GM18508 (cell line): ENCODE data around the gene POMP.
A peak's percentile ranks its signal among the peaks of the same experiment; 100 is the strongest.
"Not testable (repeated sequence)": the region's sequence is repeated elsewhere in the genome, so short reads cannot be mapped to it uniquely, and the experiment has no call there.

Experiments
- ATAC-seq: cut with Tn5 transposase; IDR thresholded peaks from one replicate; pipeline ENCODE4 v1.9.1; 2021; ENCODE audit warnings: moderate number of reproducible peaks; ENCODE audit not compliant: insufficient read depth, unreplicated experiment

Gene POMP

DNA sequence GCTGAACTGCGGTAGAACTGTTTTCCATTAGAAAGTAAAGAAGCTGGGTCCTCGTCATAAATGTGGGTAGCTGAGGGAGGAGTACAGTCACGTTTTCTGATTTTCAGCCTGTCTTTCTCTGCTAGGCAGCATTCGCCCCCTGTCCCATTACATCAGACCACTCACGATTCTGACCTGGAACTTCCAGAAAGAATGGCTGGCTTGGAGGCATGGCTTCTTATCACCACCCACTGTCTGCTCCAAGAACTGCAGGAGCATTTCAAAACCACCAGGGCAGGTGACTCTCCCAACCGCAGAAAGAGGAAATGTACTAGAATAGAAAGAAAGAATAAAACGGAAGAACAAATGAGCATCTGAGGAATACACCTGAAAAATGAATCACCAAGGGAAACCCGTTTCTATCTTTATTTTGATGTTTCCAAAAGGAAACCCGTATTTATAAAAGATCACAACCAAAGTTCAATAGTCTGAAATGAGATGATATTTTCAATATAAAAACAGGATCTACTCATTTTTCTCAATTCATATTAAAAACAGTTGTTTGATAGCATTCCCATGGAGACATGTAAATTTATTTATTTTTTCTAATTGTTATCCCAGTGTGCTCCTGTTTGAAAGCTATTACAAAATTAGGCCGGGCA is 22.1 kb upstream of the POMP start:
- peak; percentile 37 for ATAC-seq

GRCh38 chr13:28637714-28638355 is 21.1 kb upstream of the POMP start:
- no peak for ATAC-seq

- no peak for ATAC-seq
Observed at GRCh38 chr13:28638756-28639155, 20.2 kb upstream of the POMP start.

DNA sequence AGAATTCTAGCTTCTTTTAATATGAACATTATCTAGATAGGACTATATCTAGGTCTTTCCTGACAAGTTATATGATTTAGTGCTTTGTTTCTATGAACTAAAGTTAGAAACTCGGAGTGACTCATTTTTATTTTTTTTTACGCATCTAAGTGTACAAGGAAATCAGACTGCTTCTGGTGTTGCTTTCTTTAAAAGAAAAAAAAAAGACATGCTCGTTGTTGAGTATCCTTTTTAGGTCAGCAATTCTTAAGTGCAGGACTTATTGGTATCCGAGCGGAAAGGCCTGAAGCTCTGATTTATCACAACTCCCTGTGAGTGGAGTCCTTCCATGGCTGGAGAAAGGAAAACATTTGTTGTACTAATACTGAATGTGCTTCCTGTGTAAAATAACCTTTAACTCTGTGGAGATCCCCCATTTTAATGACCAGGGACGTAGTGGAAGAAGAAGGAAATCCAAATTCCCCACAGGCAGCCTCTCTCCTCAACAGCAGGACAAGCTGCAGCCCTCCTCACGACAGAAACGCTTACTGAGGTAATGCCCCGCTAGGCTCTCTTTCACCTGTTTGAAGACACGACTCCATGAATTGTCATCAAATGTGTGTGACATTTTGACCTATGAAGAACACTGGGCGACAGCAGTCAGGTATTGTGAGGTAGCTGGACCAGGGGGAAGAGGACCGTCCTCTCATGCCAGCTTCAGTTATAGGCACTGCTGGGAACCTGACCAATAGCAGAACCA is 17.9 kb upstream of the POMP start:
- no peak for ATAC-seq

DNA sequence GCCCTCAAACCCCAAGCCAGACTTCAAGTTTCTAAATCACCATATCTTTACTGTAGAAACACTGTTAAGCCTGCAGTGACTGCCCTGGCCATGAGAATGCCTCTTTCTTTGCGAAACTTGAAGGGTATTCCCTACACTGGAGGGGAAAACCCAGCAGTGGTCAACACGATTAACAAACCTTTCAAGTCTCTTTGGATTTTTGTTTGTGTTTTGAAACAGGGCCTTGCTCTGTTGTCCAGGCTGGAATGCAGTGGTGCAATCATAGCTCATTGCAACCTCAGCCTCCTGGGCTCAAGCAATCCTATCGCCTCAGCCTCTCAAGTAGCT is 17.4 kb upstream of the POMP start:
- ATAC-seq: peak; percentile 51

DNA sequence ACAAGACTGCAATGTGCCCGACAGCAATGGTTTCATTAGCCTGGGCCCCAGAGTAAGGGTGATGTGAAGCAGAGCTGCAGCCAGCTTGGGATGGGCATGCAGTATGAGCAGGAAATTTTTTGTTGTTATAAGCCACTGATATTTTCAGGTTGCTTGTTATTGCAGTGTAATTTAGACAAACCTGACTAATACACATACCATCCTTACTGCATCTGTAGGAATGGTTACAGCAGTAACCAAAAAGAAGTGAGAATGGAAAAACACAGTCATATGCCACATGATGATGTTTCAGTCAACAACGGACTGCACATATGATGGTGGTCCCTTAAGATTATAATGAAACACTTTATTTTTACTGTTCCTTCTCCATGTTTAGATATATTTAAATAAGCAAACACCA is 8.6 kb upstream of the POMP start:
- ATAC-seq: no peak

GRCh38 chr13:28651810-28652401 is 7.0 kb upstream of the POMP start:
- ATAC-seq: no peak

GRCh38 chr13:28653111-28653510 is 5.8 kb upstream of the POMP start:
- ATAC-seq: no peak

DNA sequence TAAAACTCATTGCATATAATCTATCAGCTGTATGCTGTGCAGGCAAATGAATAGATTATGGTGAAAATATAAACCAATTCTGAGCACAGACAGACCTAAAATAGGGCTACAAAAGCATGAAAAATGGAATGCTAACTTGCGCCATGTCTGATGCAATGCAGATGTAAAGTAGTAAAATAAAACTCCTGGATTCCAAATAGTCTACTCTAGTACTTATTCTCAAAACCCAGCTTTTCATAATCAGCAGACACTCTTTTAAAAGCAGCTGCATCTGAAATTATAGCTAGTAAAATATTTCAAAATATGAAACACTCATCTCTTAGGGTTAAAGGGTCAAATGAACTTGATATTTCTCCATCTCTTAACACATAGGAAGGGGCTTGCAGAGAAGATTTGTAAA is 4.7 kb upstream of the POMP start:
- ATAC-seq: no peak

- ATAC-seq: no peak
Observed at GRCh38 chr13:28655561-28655960, 3.4 kb upstream of the POMP start.

- no peak for ATAC-seq
Observed at GRCh38 chr13:28657784-28658538, 969 bp upstream of the POMP start.

- ATAC-seq: peak; percentile 6
Observed at GRCh38 chr13:28658539-28658795, 463 bp upstream of the POMP start.

DNA sequence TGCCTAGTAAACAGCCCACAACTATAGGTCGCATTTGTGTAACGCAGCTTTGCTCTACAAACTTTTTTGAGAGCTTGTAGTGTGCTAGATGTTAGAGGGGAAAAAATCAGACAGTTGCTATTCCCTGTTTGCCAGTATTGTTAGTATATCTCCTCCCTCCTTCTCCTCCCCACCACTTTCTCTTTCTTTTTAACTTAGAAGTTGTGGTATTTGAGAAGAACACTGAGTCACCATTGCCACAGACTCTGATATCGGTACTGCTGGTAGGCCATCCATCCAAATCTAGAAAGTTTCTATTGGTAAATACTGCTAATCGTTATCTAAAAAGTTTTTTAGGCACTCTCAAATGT is 666 bp downstream of the POMP start:
- ATAC-seq: peak; percentile 37

DNA sequence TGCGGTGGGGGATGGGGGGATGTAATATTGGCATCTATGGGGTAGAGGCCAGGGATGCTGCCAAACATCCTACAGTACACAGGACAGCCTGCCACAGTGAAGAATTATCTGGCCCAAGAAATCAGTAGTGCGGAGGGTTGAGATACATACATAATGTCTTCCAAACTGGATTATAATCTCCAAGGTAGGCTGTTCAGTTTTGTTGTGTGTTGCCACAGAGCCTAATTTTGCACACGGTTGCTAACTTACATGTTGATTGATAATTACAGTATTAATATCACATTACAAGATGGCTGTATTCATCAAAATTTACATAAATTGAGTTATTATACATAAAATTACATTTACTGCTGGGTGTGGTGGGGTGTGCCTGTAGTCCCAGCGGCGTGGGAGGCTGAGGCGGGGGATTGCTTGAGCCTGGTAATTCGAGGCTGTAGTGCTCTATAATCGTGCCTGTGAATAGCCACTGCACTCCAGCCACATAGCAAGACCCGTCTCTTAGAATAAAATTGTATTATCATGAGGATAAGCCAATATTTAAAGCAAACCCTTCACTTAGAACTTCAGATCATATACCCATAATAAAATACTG is 8.1 kb downstream of the POMP start:
- ATAC-seq: no peak

DNA sequence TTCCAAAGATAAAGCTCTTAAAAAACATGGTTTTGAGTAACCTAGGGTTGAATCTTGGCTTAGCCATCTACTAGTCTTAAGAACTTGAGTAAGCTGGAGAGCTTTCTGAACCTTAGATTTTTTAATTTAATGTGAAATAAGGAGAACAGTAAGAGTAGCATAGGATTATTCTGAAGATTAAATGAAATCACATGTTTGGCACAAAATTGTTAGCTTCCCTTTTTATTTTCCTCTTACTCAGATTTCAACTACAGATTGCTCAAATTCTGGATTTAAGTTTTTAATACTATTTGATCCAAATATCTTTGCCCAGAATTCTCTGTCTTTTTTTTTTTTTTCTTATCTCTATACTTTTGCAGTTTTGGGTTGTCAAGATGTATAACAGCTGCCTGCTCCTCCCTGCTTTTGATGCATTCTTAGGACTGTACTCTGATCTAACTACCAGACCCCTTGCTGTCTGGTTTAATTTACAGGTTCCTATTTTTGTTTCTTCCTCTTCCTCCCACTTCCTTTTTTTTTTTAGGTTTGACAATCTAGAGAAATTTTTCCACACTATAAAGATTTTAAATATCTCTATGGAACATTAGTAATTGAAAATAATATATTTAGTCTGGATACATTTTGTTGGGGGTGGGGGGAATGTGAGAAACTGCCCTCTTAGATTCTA is 12.3 kb downstream of the POMP start:
- ATAC-seq: no peak

DNA sequence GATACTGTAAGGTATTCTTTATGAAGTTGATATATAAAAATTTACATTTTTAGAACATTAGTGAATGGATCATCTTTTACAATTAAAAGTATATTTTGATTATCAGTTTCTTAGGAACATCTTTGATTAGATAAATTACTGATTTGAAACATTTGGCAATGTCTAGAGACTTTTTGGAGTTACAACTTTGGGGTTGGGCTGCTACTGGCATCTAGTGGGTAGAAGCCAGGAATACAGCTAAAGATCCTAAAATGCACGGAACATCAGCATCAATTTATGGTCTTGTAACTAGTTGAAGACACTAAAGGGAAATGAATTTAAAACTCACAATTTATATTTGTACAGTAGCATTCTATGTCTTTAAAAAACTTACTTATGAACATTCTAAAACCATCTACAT is 19.9 kb downstream of the POMP start:
- no peak for ATAC-seq

DNA sequence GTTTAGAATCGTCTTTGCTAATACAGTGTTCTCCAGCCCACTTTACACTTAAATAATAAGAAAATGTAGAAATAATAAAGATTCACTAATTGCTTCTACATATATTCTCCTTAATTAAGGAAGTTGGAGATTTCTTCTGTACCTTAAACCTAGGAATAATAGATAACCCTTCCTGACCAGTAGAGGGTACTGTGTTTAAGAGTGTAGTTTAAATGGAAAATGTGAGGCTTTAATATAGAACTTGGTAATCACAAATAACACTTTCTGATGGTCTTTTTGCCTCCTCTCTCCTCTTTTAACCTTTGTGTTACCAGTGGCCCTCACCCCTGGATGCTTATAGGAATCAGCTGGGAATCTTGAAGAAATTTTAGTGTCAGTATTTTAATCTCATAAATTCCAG is 20.7 kb downstream of the POMP start:
- no peak for ATAC-seq

GRCh38 chr13:28680541-28680940 is 21.6 kb downstream of the POMP start:
- ATAC-seq: no peak

DNA sequence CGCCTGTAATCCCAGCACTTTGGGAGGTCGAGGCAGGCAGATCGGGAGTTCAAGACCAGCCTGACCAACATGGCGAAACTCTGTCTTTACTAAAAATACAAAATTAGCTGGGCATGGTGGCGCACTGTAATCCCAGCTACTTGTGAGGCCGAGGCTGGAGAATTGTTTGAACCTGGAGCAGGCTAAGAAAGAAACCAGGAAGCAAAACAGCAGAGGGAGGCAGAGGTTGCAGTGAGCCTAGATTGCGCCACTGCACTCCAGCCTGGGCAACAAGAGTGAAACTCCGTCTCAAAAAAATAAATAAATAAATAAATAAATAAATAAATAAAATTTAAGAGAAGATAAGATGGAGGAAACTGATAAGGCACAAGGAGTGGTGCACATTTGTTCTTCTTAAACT is 24.2 kb downstream of the POMP start:
- not testable (repeated sequence) for ATAC-seq

GRCh38 chr13:28684257-28684656 is 25.3 kb downstream of the POMP start:
- no peak for ATAC-seq
